ENCODE results near the gene BAIAP2.

BAIAP2 gene

GRCh38 chr17:81012574-81013447 is 22.1 kb upstream of the BAIAP2 start:
- H3K27ac ChIP-seq: no peak overlapping the region
- no peak for TF ChIP-seq CTCF (conservative IDR thresholded peaks at IDR 0.05)

DNA sequence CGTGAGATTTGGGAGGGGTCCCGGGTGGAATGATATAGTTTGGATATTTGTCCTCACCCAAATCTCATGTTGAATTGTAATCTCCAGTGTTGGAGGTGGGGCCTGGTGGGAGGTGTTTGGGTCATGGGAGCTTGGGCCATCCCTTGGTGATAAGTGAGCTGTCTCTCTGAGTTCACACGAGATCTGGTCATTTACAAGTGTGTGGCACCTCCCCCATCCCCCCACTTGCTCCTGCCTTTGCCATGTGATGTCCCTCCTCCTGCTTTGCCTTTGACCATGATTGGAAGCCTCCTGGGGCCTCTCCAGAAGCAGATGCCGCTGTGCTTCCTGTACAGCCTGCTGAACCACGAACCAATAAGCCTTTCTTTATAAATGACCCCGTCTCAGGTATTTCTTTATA is 21.3 kb upstream of the BAIAP2 start:
- TF ChIP-seq CTCF (conservative IDR thresholded peaks at IDR 0.05): no peak
- H3K27ac ChIP-seq: no peak overlapping the region

GRCh38 chr17:81015136-81015535 is 19.8 kb upstream of the BAIAP2 start:
- TF ChIP-seq CTCF (conservative IDR thresholded peaks at IDR 0.05): no peak
- no peak overlapping the region for H3K27ac ChIP-seq

- TF ChIP-seq CTCF (conservative IDR thresholded peaks at IDR 0.05): no peak
- H3K27ac ChIP-seq: peak overlapping the region; percentile 94; the same call in 1 of the 2 replicates
Observed at GRCh38 chr17:81016575-81016974, 18.4 kb upstream of the BAIAP2 start.

- H3K27ac ChIP-seq: peak overlapping the region; percentile 94
Observed at GRCh38 chr17:81017330-81017729, 17.6 kb upstream of the BAIAP2 start.

GRCh38 chr17:81018044-81018802 is 16.7 kb upstream of the BAIAP2 start:
- peak overlapping the region; percentile 94 for H3K27ac ChIP-seq
- no peak for TF ChIP-seq CTCF (conservative IDR thresholded peaks at IDR 0.05)

DNA sequence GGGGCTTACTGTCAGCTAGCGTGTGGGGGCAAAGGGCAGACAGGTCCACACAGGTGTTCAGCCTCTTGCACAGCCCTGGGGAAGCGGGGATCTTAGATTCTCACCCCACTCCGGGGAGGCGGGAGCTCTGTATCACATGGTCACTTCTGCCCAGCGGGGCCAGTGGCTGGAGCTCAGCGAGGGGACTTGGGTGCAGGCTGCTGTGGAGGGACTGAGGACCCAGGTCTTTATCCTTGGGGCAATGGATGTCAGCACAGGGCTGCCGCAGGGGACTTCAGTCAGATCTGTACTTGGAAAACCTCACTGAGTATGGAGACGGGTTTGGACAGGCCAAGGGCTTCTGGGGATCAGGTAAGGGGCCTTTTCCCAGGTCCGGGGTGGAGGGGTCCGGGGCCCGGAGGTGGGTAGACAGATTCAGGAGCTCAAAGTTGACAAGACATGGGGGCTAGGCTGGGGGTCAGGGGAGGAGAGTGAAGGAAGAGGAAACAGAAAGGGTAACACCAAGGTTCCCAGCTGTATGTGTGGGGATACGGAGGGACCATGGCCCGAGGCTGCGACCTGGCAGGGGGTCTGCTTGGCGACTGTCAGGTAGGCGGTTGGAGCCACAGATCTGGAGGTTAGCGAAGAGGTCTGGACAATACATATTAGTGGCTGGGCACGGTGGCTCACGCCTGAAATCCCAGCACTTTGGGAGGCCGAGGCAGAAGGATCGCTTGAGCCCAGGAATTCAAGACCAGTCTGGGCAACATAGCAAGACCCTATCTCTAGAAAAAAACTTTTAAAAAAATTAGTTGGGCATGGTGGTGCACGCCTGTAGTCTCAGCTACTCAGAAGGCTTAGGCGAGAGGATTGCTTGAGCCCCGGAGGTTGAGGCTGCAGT is 15.1 kb upstream of the BAIAP2 start:
- no peak for TF ChIP-seq CTCF (conservative IDR thresholded peaks at IDR 0.05)

More for the DNA sequence above, 15.1 kb upstream of the BAIAP2 start:
- peak overlapping the region; percentile 94 for H3K27ac ChIP-seq
